Progenitor cell of endocrine pancreas (in vitro differentiated cells): Measurements from ENCODE around the gene PALM3. TPM values are rescaled to one million over a fixed set of nuclear protein-coding genes. Genes with fewer than 3 reads are reported as not detected.
A peak's percentile ranks its signal among the peaks of the same experiment; 100 is the strongest.

Experiments used
- DNase-seq: peaks from one replicate; pipeline ENCODE4 v3.0.0; 2021; ENCODE audit warnings: low spot score; ENCODE audit not compliant: unreplicated experiment
- H3K27ac Mint-ChIP-seq: 2 replicates; pipeline ENCODE4 v1.8.0; 2021; ENCODE audit warnings: mild to moderate bottlenecking, moderate library complexity, mixed read lengths
- H3K27me3 Mint-ChIP-seq: 2 replicates; pipeline ENCODE4 v1.8.0; 2021; ENCODE audit warnings: mixed read lengths
- H3K36me3 Mint-ChIP-seq: 2 replicates; pipeline ENCODE4 v1.8.0; 2022; ENCODE audit warnings: mixed read lengths; ENCODE audit not compliant: insufficient read depth
- H3K4me1 Mint-ChIP-seq: 2 replicates; pipeline ENCODE4 v1.8.0; 2021; ENCODE audit warnings: low read depth, mixed read lengths
- H3K4me3 Mint-ChIP-seq: 2 replicates; pipeline ENCODE4 v1.8.0; 2021; ENCODE audit warnings: low read depth, mild to moderate bottlenecking, moderate library complexity, mixed read lengths
- H3K9me3 Mint-ChIP-seq: 2 replicates; pipeline ENCODE4 v1.8.0; 2021; ENCODE audit warnings: low read depth, mixed read lengths
- CTCF ChIP-seq: fragments of 200-600 bp; sonication (generic); IDR thresholded peaks from one replicate; pipeline ENCODE4 v1.5.0; 2021; ENCODE audit warnings: antibody characterized with exemption, mild to moderate bottlenecking; ENCODE audit not compliant: unreplicated experiment
- total RNA-seq: library from RNA; stranded (reverse); gene quantifications from 2 replicates; pipeline ENCODE4 v1.2.1, GENCODE V29; 2021

Gene PALM3
- total RNA-seq, 1 donor from 2014 or later: 5.7 TPM

GRCh38 chr19:14091081-14091812 is 29.4 kb upstream of the PALM3 start:
- Mint-ChIP-seq H3K4me3 (peak overlapping the region; percentile 96), H3K4me1 (peaks cover 12% of the 10 kb centered on the region), H3K36me3 (peaks cover 20% of the 10 kb centered on the region), H3K9me3 (peaks cover 3% of the 10 kb centered on the region), H3K27me3 (peaks cover 3% of the 10 kb centered on the region), H3K27ac (peak overlapping the region; percentile 98)
- DNase-seq: peak; percentile 62
- peak; percentile 47 for TF ChIP-seq CTCF

- no peak for TF ChIP-seq CTCF
- peaks cover 3% of the 10 kb centered on the region for H3K9me3 Mint-ChIP-seq
- DNase-seq: peak; percentile 66
- H3K27ac Mint-ChIP-seq: peak within 1 kb of the TSS; percentile 98
- peaks cover 3% of the 10 kb centered on the region for H3K27me3 Mint-ChIP-seq
- peaks cover 20% of the 10 kb centered on the region for H3K36me3 Mint-ChIP-seq
- peak within 1 kb of the TSS; percentile 96 for H3K4me3 Mint-ChIP-seq
- peaks cover 12% of the 10 kb centered on the region for H3K4me1 Mint-ChIP-seq
Measured at GRCh38 chr19:14090509-14091080, 28.7 kb upstream of the PALM3 start, which contains the start of gene SAMD1. Gene SAMD1, minus strand, starts transcription at chr19:14090751.

- peaks cover 3% of the 10 kb centered on the region for H3K27me3 Mint-ChIP-seq
- H3K4me3 Mint-ChIP-seq: peak overlapping the region; percentile 81
- peaks cover 3% of the 10 kb centered on the region for H3K9me3 Mint-ChIP-seq
- peak; percentile 45 for DNase-seq
- TF ChIP-seq CTCF: no peak
- H3K4me1 Mint-ChIP-seq: peaks cover 15% of the 10 kb centered on the region
- H3K36me3 Mint-ChIP-seq: peaks cover 22% of the 10 kb centered on the region
- no peak overlapping the region for H3K27ac Mint-ChIP-seq
Measured at GRCh38 chr19:14089662-14090508, 28.0 kb upstream of the PALM3 start.

- Mint-ChIP-seq H3K4me1 (peaks cover 15% of the 10 kb centered on the region), H3K27ac (no peak overlapping the region), H3K4me3 (peak overlapping the region; percentile 81), H3K36me3 (peaks cover 18% of the 10 kb centered on the region), H3K27me3 (peaks cover 3% of the 10 kb centered on the region), H3K9me3 (peaks cover 3% of the 10 kb centered on the region)
- no peak for DNase-seq
- peak; percentile 31 for TF ChIP-seq CTCF
Measured at GRCh38 chr19:14089412-14089661, 27.5 kb upstream of the PALM3 start.

DNA sequence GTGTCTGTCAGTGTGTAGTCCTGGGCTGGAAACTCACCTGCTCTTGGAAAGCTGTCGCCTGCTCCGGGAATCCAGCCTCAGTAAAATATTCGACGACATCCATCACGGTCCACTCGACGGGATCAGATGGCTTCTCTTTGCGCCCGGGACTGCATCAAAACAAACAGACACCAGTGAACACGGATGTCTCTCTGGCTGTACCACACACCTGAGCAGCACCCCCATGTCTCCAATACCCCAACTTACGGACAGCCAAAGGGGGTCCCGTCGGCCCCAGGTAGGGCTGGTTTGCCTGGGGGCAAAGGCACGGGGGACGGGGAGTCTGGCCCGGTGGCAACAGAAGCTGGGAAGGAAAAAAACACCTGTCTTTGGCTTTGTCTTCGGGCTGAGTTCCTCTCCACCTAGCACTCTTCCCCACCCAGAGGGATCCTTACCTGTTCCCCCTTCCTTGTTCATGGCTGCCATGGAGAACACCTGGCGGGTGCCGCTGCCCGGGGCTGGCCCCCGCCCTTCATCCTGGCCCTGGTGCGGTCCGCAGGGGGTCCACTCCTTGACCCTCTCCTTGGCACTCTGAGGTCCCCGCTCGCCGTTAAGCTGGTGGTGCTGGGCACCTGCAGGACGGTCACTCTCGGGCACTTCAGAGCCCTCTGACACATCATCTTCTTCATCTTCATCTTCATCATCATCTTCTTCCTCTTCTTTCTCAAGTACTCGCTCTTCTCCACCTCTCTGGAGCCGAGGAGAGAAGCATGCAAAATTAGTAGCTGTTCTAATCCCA is 26.9 kb upstream of the PALM3 start:
- Mint-ChIP-seq H3K27me3 (peaks cover 3% of the 10 kb centered on the region), H3K27ac (no peak overlapping the region)
- no peak for DNase-seq

More for the DNA sequence above, 26.9 kb upstream of the PALM3 start:
- peaks cover 3% of the 10 kb centered on the region for H3K9me3 Mint-ChIP-seq
- H3K4me3 Mint-ChIP-seq: peak overlapping the region; percentile 81
- no peak for TF ChIP-seq CTCF
- H3K4me1 Mint-ChIP-seq: peaks cover 15% of the 10 kb centered on the region
- H3K36me3 Mint-ChIP-seq: peaks cover 18% of the 10 kb centered on the region
